ENCODE data around the gene B4GALT1.
"Not testable (repeated sequence)": the region's sequence is repeated elsewhere in the genome, so short reads cannot be mapped to it uniquely, and the experiment has no call there.

The B4GALT1 gene

DNA sequence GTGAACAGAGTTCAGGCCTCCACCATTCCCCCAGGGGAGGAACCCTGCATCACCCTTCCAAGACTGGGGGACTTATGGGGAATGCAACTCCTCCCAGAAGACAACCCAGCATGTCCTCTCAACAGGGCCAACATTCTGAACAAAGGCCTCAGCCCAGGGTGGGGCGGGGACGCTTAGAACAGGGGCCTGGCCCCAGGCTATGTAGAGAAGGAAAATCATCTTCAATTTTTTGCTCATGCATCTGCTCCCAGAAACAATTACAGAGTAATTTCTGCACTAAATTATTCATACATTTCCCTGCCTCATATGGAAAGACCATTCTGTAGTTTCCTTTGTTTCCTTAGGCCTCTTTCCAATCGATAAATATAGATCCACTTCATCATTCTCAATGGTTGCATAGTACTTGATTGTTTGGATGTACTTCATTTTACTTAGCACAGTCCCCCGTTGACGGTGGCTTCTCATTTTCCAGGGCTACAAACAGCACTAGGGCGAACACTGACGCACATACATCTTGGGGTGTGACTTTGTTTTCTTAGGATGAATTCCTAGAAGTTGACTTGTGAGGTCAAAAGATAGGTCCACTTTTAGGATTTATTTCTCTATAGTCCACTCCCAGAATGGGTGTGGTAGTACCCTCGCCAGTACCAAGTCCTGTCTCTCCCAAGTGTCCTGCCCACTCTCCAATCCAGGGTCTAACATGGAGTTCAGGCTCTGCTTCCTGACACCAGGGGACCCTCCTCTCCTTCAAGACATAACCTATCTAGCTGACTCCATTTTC lies 63.4 kb downstream of the B4GALT1 start:
- no peak for DNase-seq (ENCODE audit: low spot score)

DNA sequence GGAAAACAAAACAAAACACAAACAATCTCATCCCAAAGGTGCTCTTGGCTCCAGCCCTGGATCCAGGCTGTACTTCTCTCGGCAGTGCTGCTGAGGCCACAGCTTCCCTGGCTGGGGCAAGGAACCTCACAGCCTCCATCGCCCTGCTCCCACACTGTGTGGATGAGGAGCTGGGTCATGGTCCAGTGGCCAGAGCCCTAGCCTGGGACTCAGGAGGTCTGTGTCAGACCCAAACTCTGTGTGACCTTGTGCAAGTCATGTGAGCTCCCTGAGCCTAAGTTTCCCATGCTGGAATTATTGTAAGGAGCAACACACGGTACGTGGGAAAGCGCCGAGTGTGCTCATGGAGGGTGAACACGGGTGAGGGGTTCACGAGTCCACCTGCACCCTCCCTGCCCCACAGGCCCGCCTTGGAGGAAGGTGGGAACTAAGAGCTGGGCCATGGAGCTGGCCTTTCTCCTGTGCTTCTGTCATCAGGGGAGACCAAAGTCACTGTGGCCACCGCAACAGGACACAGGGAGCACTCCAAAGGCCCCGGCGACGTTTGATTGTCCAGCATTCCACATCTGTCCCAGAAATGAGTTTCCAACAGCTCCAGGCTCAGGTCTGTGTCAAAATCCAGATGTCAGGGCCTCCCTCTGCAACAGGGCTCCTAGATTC lies 64.5 kb downstream of the B4GALT1 start:
- no peak for DNase-seq (ENCODE audit: low spot score)

DNA sequence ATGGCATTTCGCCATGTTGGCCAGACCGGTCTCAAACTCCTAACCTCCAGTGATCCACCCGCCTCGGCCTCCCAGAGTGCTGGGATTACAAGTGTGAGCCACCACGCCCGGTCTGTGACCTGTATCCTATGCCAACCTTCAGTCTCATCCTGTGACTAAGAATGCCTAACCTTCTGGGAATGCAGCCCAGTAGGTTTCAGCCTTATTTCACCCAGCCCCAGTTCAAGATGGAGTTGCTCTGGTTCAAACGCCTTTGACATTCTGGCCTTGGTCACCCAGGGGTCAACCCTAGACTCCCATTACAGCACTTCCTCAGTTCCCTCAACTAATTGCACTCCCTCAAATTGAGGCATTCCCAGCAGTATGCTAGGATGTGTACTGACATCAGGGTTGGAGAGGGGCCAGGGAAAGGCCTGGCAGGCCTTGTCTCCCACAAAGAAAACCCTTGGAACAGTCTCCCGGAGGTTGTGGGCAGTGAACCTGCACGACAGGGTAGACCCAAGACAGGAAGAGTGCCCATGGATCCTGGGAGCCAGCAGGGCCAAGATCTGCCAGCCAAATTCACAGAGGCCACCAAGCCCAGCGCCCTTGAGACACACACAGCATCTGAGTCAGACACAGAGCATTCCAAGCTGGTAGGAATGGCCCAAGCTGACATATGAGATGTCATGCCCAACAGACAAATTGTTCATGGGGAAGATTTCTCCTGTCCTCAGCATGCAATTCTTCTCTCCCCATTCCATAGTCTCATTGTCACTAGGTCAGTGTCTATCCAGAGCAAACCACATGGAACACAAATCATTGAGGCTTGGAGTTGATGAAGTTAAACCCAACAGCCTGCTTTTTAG lies 65.8 kb downstream of the B4GALT1 start:
- DNase-seq (ENCODE audit: low spot score) = peak; percentile 39

DNA sequence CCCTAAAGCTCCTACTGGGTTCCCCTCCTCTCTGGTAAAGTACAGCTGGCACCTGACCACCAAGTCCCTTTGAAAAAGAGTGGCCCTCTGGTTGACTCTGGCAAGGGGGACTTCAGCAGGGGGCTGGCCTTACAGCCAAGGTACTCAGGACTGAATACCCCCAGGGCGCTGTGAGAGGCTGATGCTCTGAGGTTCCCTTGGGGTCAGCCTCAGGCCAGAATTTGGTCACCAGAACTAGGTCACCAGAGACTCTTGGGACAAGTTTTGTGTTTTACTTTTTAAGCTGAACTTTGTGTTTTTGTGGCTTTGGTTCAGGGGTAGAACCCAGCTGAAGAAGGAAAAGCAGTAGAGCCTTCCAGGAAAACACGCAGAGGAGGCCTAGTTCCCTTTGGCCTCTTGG lies 67.4 kb downstream of the B4GALT1 start:
- DNase-seq (ENCODE audit: low spot score) = no peak

- no peak for DNase-seq (ENCODE audit: low spot score)
Observed at GRCh38 chr9:33097192-33097591, 69.9 kb downstream of the B4GALT1 start.

- no peak for DNase-seq (ENCODE audit: low spot score)
Observed at GRCh38 chr9:33092634-33093033, 74.5 kb downstream of the B4GALT1 start.

DNA sequence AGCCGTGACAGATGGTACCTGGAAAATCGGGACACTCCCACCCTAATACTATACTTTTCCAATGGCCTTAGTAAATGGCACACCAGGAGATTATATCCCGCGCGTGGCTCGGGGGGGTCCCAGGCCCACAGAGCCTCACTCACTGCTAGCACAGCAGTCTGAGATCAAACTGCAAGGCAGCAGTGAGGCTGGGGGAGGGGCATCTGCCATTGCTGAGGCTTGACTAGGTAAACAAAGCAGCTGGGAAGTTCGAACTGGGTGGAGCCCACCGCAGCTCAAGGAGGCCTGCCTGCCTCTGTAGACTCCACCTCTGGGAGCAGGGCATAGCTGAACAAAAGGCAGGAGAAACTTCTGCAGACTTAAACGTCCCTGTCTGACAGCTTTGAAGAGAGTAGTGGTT lies 81.5 kb downstream of the B4GALT1 start:
- not testable (repeated sequence) for DNase-seq (ENCODE audit: low spot score)

GRCh38 chr9:33082538-33083326 lies 84.4 kb downstream of the B4GALT1 start:
- no peak for DNase-seq (ENCODE audit: low spot score)

- DNase-seq (ENCODE audit: low spot score) = no peak
Observed at GRCh38 chr9:33082128-33082527, 85.0 kb downstream of the B4GALT1 start.

- peak; percentile 73 for DNase-seq (ENCODE audit: low spot score)
Observed at GRCh38 chr9:33081128-33081851, 85.8 kb downstream of the B4GALT1 start.

- no peak for DNase-seq (ENCODE audit: low spot score)
Observed at GRCh38 chr9:33080534-33080933, 86.6 kb downstream of the B4GALT1 start.

GRCh38 chr9:33076046-33077004 lies 90.8 kb downstream of the B4GALT1 start, which contains the start of gene SMU1:
Gene SMU1, minus strand, starts transcription at chr9:33076674. Its CDS starts 66 bp downstream, at chr9:33076608.
- peak; percentile 98 for DNase-seq (ENCODE audit: low spot score)

DNA sequence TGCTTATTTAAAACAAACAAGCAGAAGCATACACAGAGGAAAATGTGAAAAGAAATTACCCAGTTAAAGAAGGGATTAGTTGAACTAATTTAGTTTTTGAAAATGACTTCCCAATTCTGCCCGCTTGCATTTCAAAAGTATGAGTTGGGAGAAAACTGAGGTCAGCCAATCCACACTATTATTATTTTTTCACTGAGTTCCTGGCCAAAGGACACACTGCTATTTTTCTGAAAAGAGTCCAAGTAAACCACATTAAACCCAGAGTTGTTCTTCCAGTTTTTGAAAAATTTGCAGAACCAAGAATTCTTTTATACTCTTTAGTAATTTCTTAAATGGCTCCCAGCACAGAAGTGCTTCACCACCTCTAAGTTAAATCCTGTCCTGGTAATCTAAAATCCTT lies 98.1 kb downstream of the B4GALT1 start:
- DNase-seq (ENCODE audit: low spot score) = no peak

DNA sequence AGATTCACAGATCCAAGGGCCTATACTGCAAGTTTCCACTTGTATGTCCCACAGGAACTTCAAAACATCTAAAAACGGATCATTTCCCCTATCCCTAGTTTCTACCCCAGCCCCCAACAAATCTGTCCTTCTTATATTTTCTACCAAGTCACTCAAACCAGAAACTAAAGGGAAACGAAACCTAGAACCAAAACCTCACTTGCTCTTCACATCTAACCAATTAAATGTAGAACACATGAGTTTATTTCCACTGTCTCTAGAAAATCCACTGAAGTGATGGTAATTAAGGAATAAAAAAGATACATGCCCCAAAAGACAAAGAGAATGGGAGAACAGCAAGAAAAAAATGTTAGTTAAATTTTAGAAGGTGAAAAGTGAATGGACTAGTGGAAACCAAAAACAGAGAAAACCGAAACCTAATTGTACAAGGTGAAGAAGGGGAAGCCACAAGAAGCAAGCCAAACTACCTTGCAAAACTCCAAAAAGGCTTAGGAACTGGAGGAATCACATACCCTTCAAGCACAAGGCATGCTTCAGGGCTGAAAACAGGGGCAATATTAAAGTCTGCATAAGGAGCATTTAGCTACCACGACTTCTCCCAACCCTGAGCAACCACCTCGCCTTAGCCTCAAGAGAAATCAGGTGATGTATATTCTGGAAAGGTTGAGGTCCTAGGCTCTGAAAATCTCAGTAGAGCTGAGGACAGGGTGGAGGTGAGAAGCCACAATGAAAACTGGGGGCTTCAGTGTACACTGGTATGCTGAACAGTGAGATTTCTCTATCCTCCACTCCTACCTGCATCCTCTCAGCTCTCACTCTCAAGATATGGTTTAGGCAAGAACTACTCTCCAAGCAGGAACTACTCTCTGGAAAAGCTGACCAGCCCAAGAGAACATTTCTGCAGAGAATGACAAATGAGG lies 101.7 kb downstream of the B4GALT1 start:
- DNase-seq (ENCODE audit: low spot score) = no peak

Measured in LoVo (cell line).